Neural progenitor cell (in vitro differentiated cells): ENCODE results near the gene C2orf15.
A peak's percentile ranks its signal among the peaks of the same experiment; 100 is the strongest.

ENCODE experiments used
- EZH2 ChIP-seq: fragments of 200-600 bp; sonication (generic); IDR thresholded peaks from 2 replicates; pipeline ENCODE4 v1.6.1; 2017; ENCODE audit warnings: antibody characterized with exemption, mild to moderate bottlenecking, moderate library complexity
- EZH2phosphoT487 ChIP-seq: fragments of 200-600 bp; sonication (generic); IDR thresholded peaks from 2 replicates; pipeline ENCODE4 v1.6.1; 2017; ENCODE audit warnings: antibody characterized with exemption
- TF ChIP-seq, protein P1 (sequence below): fragments of 200-600 bp; sonication (generic); IDR thresholded peaks from 2 replicates; pipeline ENCODE4 v1.5.1; 2017; ENCODE audit warnings: antibody characterized with exemption, mild to moderate bottlenecking

- TF ChIP-seq, protein P1, sequence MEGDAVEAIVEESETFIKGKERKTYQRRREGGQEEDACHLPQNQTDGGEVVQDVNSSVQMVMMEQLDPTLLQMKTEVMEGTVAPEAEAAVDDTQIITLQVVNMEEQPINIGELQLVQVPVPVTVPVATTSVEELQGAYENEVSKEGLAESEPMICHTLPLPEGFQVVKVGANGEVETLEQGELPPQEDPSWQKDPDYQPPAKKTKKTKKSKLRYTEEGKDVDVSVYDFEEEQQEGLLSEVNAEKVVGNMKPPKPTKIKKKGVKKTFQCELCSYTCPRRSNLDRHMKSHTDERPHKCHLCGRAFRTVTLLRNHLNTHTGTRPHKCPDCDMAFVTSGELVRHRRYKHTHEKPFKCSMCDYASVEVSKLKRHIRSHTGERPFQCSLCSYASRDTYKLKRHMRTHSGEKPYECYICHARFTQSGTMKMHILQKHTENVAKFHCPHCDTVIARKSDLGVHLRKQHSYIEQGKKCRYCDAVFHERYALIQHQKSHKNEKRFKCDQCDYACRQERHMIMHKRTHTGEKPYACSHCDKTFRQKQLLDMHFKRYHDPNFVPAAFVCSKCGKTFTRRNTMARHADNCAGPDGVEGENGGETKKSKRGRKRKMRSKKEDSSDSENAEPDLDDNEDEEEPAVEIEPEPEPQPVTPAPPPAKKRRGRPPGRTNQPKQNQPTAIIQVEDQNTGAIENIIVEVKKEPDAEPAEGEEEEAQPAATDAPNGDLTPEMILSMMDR, result peak; percentile 35
- no peak for TF ChIP-seq EZH2
- no peak for TF ChIP-seq EZH2phosphoT487
These were observed 13.4 kb downstream of the C2orf15 start, which contains the start of the genes LIPT1 and TSGA10 for GRCh38 chr2:99154643-99155536.
